WTC11 (cell line): Measurements from ENCODE around the gene KCTD2. TPM values are rescaled to one million over a fixed set of nuclear protein-coding genes. Genes with fewer than 3 reads are reported as not detected.

Source experiments
- ATAC-seq: fragments of 200-7000 bp; cut with Tn5 transposase; 2 replicates; pipeline ENCODE4 v1.10.0; 2021; ENCODE audit warnings: mild to moderate bottlenecking, moderate library complexity
- CTCF ChIA-PET: fragments of 300-600 bp; sonication (Branson Sonifier 250); formaldehyde crosslinking; loops from one replicate; lab custom pipeline; 2021; ENCODE audit warnings: antibody characterized with exemption; lab: Charles Lee
- POLR2A ChIA-PET: fragments of 350-600 bp; sonication (Branson Sonifier 250); formaldehyde crosslinking; loops from one replicate; lab custom pipeline; 2021; ENCODE audit warnings: antibody characterized with exemption; lab: Charles Lee
- DNase-seq: peaks from one replicate; pipeline ENCODE4 v3.0.0; 2021; ENCODE audit warnings: low spot score
- H3K27ac Mint-ChIP-seq: 2 replicates; pipeline ENCODE4 v1.8.0; 2021; ENCODE audit warnings: mixed read lengths
- H3K27me3 Mint-ChIP-seq: 2 replicates; pipeline ENCODE4 v1.8.0; 2021; ENCODE audit warnings: low read depth, mild to moderate bottlenecking, moderate library complexity, mixed read lengths
- H3K36me3 Mint-ChIP-seq: 2 replicates; pipeline ENCODE4 v1.8.0; 2021; ENCODE audit warnings: mixed read lengths
- H3K4me1 Mint-ChIP-seq: 2 replicates; pipeline ENCODE4 v1.8.0; 2022; ENCODE audit warnings: mixed read lengths
- H3K4me3 Mint-ChIP-seq: 2 replicates; pipeline ENCODE4 v1.8.0; 2021; ENCODE audit warnings: mild to moderate bottlenecking, moderate library complexity, mixed read lengths
- H3K9me3 Mint-ChIP-seq: 2 replicates; pipeline ENCODE4 v1.8.0; 2021; ENCODE audit warnings: mixed read lengths
- CREM ChIP-seq: sonication (generic); formaldehyde crosslinking; IDR thresholded peaks from 2 replicates; pipeline ENCODE4 v1.8.1; 2022; ENCODE audit warnings: mild to moderate bottlenecking, missing genetic modification reagents, moderate library complexity
- FOXP1 ChIP-seq: sonication (generic); formaldehyde crosslinking; IDR thresholded peaks from 2 replicates; pipeline ENCODE4 v1.8.0; 2022; ENCODE audit warnings: missing genetic modification reagents, mild to moderate bottlenecking, moderate library complexity, borderline replicate concordance
- NR2C2 ChIP-seq: sonication (generic); formaldehyde crosslinking; IDR thresholded peaks from 2 replicates; pipeline ENCODE4 v1.8.0; 2022; ENCODE audit warnings: mild to moderate bottlenecking, missing genetic modification reagents
- OVOL2 ChIP-seq: fragments of 250-450 bp; sonication (Bioruptor Pico); IDR thresholded peaks from 2 replicates; pipeline ENCODE4 v1.9.0; 2021; ENCODE audit warnings: mild to moderate bottlenecking, borderline replicate concordance
- PRRX2 ChIP-seq: fragments of 250-450 bp; sonication (Bioruptor Pico); IDR thresholded peaks from 2 replicates; pipeline ENCODE4 v1.8.0; 2021; ENCODE audit warnings: mild to moderate bottlenecking
- SMAD3 ChIP-seq: sonication (generic); formaldehyde crosslinking; IDR thresholded peaks from 2 replicates; pipeline ENCODE4 v1.8.0; 2022; ENCODE audit warnings: missing genetic modification reagents, mild to moderate bottlenecking, borderline replicate concordance
- TCF7 ChIP-seq: sonication (generic); formaldehyde crosslinking; IDR thresholded peaks from 2 replicates; pipeline ENCODE4 v1.8.0; 2022; ENCODE audit warnings: mild to moderate bottlenecking, low read depth, missing genetic modification reagents, moderate library complexity
- TP53 ChIP-seq: sonication (generic); formaldehyde crosslinking; IDR thresholded peaks from 2 replicates; pipeline ENCODE4 v1.8.1; 2023; ENCODE audit warnings: mild to moderate bottlenecking, missing genetic modification reagents
- ZBTB21 ChIP-seq: sonication (generic); formaldehyde crosslinking; IDR thresholded peaks from 2 replicates; pipeline ENCODE4 v1.8.1; 2023; ENCODE audit warnings: mild to moderate bottlenecking, missing genetic modification reagents, borderline replicate concordance
- ZNF317 ChIP-seq: sonication (generic); formaldehyde crosslinking; IDR thresholded peaks from 2 replicates; pipeline ENCODE4 v1.8.1; 2023; ENCODE audit warnings: low read depth, mild to moderate bottlenecking, moderate library complexity, missing genetic modification reagents, borderline replicate concordance
- total RNA-seq: library from RNA; stranded (reverse); gene quantifications from 3 replicates; pipeline ENCODE4 v1.2.3, GENCODE V29; 2021
- TF ChIP-seq, protein P1 (sequence below): fragments of 250-450 bp; sonication (Bioruptor Pico); IDR thresholded peaks from 2 replicates; pipeline ENCODE4 v1.9.0; 2021; ENCODE audit warnings: mild to moderate bottlenecking
- TF ChIP-seq, protein P2 (sequence below): sonication (generic); formaldehyde crosslinking; IDR thresholded peaks from 2 replicates; pipeline ENCODE4 v1.8.1; 2023; ENCODE audit warnings: mild to moderate bottlenecking, missing genetic modification reagents
- TF ChIP-seq, protein P3 (sequence below): sonication (generic); formaldehyde crosslinking; IDR thresholded peaks from 2 replicates; pipeline ENCODE4 v1.8.1; 2023; ENCODE audit warnings: mild to moderate bottlenecking, missing genetic modification reagents, borderline replicate concordance
- TF ChIP-seq, protein P4 (sequence below): sonication (generic); formaldehyde crosslinking; IDR thresholded peaks from 2 replicates; pipeline ENCODE4 v1.8.0; 2023; ENCODE audit warnings: mild to moderate bottlenecking, missing genetic modification reagents

The KCTD2 gene
- total RNA-seq, 1 experiment from 2014 or later = 31.3 TPM

DNA sequence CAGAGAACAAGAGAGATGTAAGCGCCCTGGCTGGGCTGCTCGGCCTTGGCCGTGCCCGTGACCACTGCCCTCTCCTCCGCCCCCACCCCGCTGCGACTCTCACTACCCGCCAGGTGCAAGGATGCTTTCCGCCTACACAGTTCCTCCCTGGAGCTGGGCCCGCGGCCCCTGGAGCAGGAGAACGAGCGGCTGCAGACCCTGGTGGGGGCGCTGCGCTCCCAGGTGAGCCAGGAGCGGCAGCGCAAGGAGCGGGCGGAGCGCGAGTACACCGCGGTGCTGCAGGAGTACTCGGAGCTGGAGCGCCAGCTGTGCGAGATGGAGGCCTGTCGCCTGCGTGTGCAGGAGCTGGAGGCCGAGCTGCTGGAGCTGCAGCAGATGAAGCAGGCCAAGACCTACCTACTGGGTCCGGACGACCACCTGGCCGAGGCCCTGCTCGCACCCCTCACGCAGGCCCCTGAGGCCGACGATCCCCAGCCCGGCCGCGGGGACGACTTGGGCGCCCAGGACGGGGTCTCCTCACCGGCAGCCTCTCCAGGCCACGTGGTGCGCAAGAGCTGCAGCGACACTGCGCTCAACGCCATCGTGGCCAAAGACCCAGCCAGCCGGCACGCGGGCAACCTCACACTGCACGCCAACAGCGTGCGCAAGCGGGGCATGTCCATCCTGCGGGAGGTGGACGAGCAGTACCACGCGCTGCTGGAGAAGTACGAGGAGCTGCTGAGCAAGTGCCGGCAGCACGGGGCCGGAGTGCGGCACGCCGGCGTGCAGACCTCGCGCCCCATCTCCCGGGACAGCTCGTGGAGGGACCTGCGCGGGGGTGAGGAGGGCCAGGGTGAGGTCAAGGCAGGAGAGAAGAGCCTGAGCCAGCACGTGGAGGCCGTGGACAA lies 43.7 kb upstream of the KCTD2 start (continued):
- TF ChIP-seq, protein P1, sequence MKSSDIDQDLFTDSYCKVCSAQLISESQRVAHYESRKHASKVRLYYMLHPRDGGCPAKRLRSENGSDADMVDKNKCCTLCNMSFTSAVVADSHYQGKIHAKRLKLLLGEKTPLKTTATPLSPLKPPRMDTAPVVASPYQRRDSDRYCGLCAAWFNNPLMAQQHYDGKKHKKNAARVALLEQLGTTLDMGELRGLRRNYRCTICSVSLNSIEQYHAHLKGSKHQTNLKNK (CRISPR knock-in tag) = no peak
- TF ChIP-seq TP53 (CRISPR knock-in tag) = no peak
- no peak for TF ChIP-seq ZNF317
- TF ChIP-seq TCF7 (CRISPR knock-in tag) = no peak
- TF ChIP-seq CREM = no peak
- TF ChIP-seq, all 79 proteins: peak for 0

DNA sequence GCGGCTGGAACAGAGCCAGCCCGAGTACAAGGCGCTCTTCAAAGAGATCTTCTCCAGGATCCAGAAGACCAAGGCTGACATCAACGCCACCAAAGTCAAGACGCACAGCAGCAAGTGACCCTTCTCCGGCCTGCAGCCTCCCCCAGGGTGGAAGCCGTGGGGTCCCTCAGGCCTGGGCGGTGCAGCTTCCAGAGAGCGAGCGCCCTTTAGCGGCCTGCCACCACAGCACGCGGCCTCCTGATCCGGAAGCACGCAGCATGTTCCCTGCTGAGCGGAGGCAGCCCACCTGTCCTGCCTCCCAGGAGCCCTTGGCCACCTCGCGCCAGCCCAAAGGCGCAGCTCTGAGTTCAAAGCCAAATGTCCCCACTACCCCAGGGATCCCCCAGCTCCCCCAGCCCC lies 43.1 kb upstream of the KCTD2 start:
- H3K4me1 Mint-ChIP-seq = no peaks in the 10 kb centered on the region
- no peak overlapping the region for H3K27ac Mint-ChIP-seq
- no peak overlapping the region for H3K4me3 Mint-ChIP-seq
- peaks cover 12% of the 10 kb centered on the region for H3K36me3 Mint-ChIP-seq
- TF ChIP-seq, protein P2, sequence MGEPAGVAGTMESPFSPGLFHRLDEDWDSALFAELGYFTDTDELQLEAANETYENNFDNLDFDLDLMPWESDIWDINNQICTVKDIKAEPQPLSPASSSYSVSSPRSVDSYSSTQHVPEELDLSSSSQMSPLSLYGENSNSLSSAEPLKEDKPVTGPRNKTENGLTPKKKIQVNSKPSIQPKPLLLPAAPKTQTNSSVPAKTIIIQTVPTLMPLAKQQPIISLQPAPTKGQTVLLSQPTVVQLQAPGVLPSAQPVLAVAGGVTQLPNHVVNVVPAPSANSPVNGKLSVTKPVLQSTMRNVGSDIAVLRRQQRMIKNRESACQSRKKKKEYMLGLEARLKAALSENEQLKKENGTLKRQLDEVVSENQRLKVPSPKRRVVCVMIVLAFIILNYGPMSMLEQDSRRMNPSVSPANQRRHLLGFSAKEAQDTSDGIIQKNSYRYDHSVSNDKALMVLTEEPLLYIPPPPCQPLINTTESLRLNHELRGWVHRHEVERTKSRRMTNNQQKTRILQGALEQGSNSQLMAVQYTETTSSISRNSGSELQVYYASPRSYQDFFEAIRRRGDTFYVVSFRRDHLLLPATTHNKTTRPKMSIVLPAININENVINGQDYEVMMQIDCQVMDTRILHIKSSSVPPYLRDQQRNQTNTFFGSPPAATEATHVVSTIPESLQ (CRISPR knock-in tag) = no peak
- TF ChIP-seq NR2C2 (CRISPR knock-in tag) (no peak), PRRX2 (no peak), FOXP1 (CRISPR knock-in tag) (no peak), OVOL2 (no peak), SMAD3 (no peak), ZBTB21 (CRISPR knock-in tag) (no peak)
- TF ChIP-seq, protein P3, sequence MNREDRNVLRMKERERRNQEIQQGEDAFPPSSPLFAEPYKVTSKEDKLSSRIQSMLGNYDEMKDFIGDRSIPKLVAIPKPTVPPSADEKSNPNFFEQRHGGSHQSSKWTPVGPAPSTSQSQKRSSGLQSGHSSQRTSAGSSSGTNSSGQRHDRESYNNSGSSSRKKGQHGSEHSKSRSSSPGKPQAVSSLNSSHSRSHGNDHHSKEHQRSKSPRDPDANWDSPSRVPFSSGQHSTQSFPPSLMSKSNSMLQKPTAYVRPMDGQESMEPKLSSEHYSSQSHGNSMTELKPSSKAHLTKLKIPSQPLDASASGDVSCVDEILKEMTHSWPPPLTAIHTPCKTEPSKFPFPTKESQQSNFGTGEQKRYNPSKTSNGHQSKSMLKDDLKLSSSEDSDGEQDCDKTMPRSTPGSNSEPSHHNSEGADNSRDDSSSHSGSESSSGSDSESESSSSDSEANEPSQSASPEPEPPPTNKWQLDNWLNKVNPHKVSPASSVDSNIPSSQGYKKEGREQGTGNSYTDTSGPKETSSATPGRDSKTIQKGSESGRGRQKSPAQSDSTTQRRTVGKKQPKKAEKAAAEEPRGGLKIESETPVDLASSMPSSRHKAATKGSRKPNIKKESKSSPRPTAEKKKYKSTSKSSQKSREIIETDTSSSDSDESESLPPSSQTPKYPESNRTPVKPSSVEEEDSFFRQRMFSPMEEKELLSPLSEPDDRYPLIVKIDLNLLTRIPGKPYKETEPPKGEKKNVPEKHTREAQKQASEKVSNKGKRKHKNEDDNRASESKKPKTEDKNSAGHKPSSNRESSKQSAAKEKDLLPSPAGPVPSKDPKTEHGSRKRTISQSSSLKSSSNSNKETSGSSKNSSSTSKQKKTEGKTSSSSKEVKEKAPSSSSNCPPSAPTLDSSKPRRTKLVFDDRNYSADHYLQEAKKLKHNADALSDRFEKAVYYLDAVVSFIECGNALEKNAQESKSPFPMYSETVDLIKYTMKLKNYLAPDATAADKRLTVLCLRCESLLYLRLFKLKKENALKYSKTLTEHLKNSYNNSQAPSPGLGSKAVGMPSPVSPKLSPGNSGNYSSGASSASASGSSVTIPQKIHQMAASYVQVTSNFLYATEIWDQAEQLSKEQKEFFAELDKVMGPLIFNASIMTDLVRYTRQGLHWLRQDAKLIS (CRISPR knock-in tag) = no peak
- TF ChIP-seq, protein P4, sequence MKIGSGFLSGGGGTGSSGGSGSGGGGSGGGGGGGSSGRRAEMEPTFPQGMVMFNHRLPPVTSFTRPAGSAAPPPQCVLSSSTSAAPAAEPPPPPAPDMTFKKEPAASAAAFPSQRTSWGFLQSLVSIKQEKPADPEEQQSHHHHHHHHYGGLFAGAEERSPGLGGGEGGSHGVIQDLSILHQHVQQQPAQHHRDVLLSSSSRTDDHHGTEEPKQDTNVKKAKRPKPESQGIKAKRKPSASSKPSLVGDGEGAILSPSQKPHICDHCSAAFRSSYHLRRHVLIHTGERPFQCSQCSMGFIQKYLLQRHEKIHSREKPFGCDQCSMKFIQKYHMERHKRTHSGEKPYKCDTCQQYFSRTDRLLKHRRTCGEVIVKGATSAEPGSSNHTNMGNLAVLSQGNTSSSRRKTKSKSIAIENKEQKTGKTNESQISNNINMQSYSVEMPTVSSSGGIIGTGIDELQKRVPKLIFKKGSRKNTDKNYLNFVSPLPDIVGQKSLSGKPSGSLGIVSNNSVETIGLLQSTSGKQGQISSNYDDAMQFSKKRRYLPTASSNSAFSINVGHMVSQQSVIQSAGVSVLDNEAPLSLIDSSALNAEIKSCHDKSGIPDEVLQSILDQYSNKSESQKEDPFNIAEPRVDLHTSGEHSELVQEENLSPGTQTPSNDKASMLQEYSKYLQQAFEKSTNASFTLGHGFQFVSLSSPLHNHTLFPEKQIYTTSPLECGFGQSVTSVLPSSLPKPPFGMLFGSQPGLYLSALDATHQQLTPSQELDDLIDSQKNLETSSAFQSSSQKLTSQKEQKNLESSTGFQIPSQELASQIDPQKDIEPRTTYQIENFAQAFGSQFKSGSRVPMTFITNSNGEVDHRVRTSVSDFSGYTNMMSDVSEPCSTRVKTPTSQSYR (CRISPR knock-in tag) = no peak
- TF ChIP-seq, all 79 proteins: peak for 0
- ChIA-PET CTCF (interaction anchor here (1.2 to 2.1 kb wide), 7 partner anchors 8 to 198 kb away, joined by 3 to 21 read pairs (median 4); partner anchors contain the start of genes CDR2L and MRPL58), POLR2A (interaction anchor here (0.7 to 0.9 kb wide), 2 partner anchors 12 to 59 kb away, joined by 3 to 4 read pairs; no protein-coding TSS in a partner anchor)
- no peaks in the 10 kb centered on the region for H3K9me3 Mint-ChIP-seq
- no peak for ATAC-seq
- no peaks in the 10 kb centered on the region for H3K27me3 Mint-ChIP-seq
- no peak for DNase-seq
